AG10803 (cell line): Measurements from ENCODE around the gene RAB33B.
"Not testable (repeated sequence)": the region's sequence is repeated elsewhere in the genome, so short reads cannot be mapped to it uniquely, and the experiment has no call there.

Source experiments
- DNase-seq: peaks from one replicate; pipeline ENCODE4 v3.0.0; 2010; ENCODE audit warnings: low read depth
- H3K4me3 ChIP-seq: 2 replicates; pipeline ENCODE4 v1.5.1; 2011; ENCODE audit warnings: mild to moderate bottlenecking, low read length, control low read depth
- CTCF ChIP-seq: conservative IDR thresholded peaks from 2 replicates; pipeline ENCODE4 v1.5.1; 2011; ENCODE audit warnings: mild to moderate bottlenecking, low read length, control low read depth, inconsistent platforms

RAB33B gene

GRCh38 chr4:139454111-139455045, at the start of gene RAB33B:
Gene RAB33B, plus strand, starts transcription at chr4:139454121. Its CDS starts 75 bp downstream, at chr4:139454196.
- peak within 1 kb of the TSS; percentile 99 for H3K4me3 ChIP-seq
- DNase-seq = peak; percentile 89
- TF ChIP-seq CTCF = no peak

- no peak for TF ChIP-seq CTCF
Measured at GRCh38 chr4:139410312-139410711, 43.6 kb upstream of the RAB33B start.

GRCh38 chr4:139414671-139415210, 39.2 kb upstream of the RAB33B start:
- H3K4me3 ChIP-seq, DNase-seq: not testable (repeated sequence)

More at GRCh38 chr4:139410312-139410711, 43.6 kb upstream of the RAB33B start:
- H3K4me3 ChIP-seq = no peak overlapping the region
- no peak for DNase-seq

GRCh38 chr4:139416073-139416673, 37.7 kb upstream of the RAB33B start:
- DNase-seq = peak; percentile 61

GRCh38 chr4:139419388-139419914, 34.5 kb upstream of the RAB33B start:
- no peak overlapping the region for H3K4me3 ChIP-seq
- peak; percentile 89 for DNase-seq
- TF ChIP-seq CTCF = no peak

More at GRCh38 chr4:139416073-139416673, 37.7 kb upstream of the RAB33B start:
- peak; percentile 74 for TF ChIP-seq CTCF
- no peak overlapping the region for H3K4me3 ChIP-seq

- TF ChIP-seq CTCF = no peak
- no peak overlapping the region for H3K4me3 ChIP-seq
- no peak for DNase-seq
Measured at GRCh38 chr4:139420652-139421051, 33.3 kb upstream of the RAB33B start.

- TF ChIP-seq CTCF = no peak
- no peak overlapping the region for H3K4me3 ChIP-seq
- no peak for DNase-seq
Measured at GRCh38 chr4:139436122-139436521, 17.8 kb upstream of the RAB33B start.
